Measurements from ENCODE around the gene MRPS31. TPM values are rescaled to one million over a fixed set of nuclear protein-coding genes. Genes with fewer than 3 reads are reported as not detected.

MRPS31 gene
- polyA plus RNA-seq, 1 of the 3 experiments (the other 2 are of a cell fraction) = 13.3 TPM

DNA sequence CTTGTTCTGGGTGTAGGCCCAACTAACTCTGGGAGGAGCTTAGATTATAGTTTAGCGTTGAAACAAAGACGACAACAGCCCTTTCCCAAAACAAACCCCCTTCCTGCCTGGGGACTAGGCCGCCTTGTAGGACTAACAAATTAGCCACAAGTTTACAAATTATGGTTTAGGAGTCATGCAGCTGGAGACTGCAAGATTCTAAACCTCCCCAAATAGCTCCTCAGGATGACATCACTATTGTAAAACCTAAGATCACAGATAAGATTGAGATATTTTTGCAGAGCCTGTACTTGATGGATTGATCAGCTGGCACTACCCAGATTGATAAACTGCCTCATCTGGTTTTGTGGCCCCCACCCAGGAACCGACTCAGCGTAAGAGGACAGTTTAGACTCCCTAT lies 16.1 kb upstream of the MRPS31 start:
- Histone ChIP-seq H3K9ac (no peak overlapping the region), H3K4me2 (no peak overlapping the region), H2AFZ (ENCODE audit: low read depth) (no peak overlapping the region), H3F3A (replicated peaks; ENCODE audit: insufficient read depth) (peaks cover 3% of the 10 kb centered on the region), H3K4me3 (ENCODE audit: low read depth in 2 of 2, low read length in 1 of 2) (no peak overlapping the region), H3K9me2 (no peaks in the 10 kb centered on the region), H3K9me3 (no peaks in the 10 kb centered on the region), H3K4me1 (ENCODE audit: control insufficient read depth in 1 of 2, insufficient read depth in 2 of 2, low read depth in 1 of 2, low read length in 1 of 2) (no peaks in the 10 kb centered on the region; a peak in 1 of 4 replicates), H3K36me3 (replicated peaks in 1 of 2; ENCODE audit: control insufficient read depth in 1 of 2, insufficient read depth in 2 of 2, low read length in 1 of 2) (no peaks in the 10 kb centered on the region), H3K79me2 (ENCODE audit: insufficient read depth) (peaks cover 23% of the 10 kb centered on the region), H3K27ac (ENCODE audit: low read depth in 2 of 2, low read length in 1 of 2) (no peak overlapping the region), H3K27me3 (ENCODE audit: insufficient read depth) (no peaks in the 10 kb centered on the region), H4K20me1 (ENCODE audit: insufficient read depth) (no peaks in the 10 kb centered on the region)
- no peak for DNase-seq
- CTCF ChIA-PET = interaction anchor here (2.5 kb wide), 1 partner anchor 10 kb away, joined by 14 read pairs; no protein-coding TSS in a partner anchor
- POLR2A ChIA-PET = no interaction called here
- WGBS (ENCODE audit: low lambda C conversion rate) = 96% methylated on average over 5 of the region's 5 CpGs
- TF ChIP-seq EZH2phosphoT487 (IDR thresholded peaks at IDR 0.05; ENCODE audit: borderline replicate concordance, low read depth) (no peak), MXI1 (IDR thresholded peaks at IDR 0.05; ENCODE audit: low read depth, low read length) (no peak), CHD2 (IDR thresholded peaks at IDR 0.05; ENCODE audit: low read length, partially characterized antibody) (no peak), FOXJ3 (CRISPR knock-in tag; IDR thresholded peaks at IDR 0.05) (no peak), FOXM1 (IDR thresholded peaks at IDR 0.05; ENCODE audit: low read depth) (no peak), RFX5 (IDR thresholded peaks at IDR 0.05; ENCODE audit: low read length) (no peak)

DNA sequence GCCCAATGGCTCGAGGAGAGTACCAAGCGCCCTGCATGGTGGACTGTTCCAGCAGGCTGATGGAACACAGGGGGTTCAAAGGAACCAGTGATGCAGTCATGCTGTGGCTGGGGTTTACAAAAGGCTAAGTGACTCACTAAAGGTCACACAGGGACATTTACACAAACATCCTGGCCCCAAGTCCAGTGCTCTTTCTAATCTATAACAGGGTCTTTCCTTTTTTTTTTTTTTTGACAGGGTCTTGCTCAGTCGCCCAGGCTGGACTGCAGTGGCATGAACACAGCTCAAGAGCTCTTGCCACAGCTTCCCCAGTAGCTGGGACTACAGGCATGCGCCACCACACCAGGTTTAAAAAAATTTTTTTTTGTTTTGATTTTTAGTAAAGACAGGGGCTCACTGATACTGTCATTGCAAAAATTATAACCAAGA lies 15.6 kb upstream of the MRPS31 start:
- Histone ChIP-seq H2AFZ (ENCODE audit: low read depth) (no peak overlapping the region), H3K4me3 (ENCODE audit: low read depth in 2 of 2, low read length in 1 of 2) (no peak overlapping the region), H3F3A (replicated peaks; ENCODE audit: insufficient read depth) (peaks cover 3% of the 10 kb centered on the region), H3K4me1 (ENCODE audit: control insufficient read depth in 1 of 2, insufficient read depth in 2 of 2, low read depth in 1 of 2, low read length in 1 of 2) (no peaks in the 10 kb centered on the region; a peak in 1 of 4 replicates), H3K27ac (ENCODE audit: low read depth in 2 of 2, low read length in 1 of 2) (no peak overlapping the region), H3K36me3 (replicated peaks in 1 of 2; ENCODE audit: control insufficient read depth in 1 of 2, insufficient read depth in 2 of 2, low read length in 1 of 2) (no peaks in the 10 kb centered on the region), H3K79me2 (ENCODE audit: insufficient read depth) (peaks cover 19% of the 10 kb centered on the region), H3K9me2 (no peaks in the 10 kb centered on the region), H3K9me3 (no peaks in the 10 kb centered on the region), H3K4me2 (no peak overlapping the region), H3K9ac (no peak overlapping the region), H4K20me1 (ENCODE audit: insufficient read depth) (no peaks in the 10 kb centered on the region), H3K27me3 (ENCODE audit: insufficient read depth) (no peaks in the 10 kb centered on the region)
- TF ChIP-seq, protein P1, sequence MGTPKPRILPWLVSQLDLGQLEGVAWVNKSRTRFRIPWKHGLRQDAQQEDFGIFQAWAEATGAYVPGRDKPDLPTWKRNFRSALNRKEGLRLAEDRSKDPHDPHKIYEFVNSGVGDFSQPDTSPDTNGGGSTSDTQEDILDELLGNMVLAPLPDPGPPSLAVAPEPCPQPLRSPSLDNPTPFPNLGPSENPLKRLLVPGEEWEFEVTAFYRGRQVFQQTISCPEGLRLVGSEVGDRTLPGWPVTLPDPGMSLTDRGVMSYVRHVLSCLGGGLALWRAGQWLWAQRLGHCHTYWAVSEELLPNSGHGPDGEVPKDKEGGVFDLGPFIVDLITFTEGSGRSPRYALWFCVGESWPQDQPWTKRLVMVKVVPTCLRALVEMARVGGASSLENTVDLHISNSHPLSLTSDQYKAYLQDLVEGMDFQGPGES (IDR thresholded peaks at IDR 0.05; ENCODE audit: low read depth, low read length) = no peak
- TF ChIP-seq, protein P2, sequence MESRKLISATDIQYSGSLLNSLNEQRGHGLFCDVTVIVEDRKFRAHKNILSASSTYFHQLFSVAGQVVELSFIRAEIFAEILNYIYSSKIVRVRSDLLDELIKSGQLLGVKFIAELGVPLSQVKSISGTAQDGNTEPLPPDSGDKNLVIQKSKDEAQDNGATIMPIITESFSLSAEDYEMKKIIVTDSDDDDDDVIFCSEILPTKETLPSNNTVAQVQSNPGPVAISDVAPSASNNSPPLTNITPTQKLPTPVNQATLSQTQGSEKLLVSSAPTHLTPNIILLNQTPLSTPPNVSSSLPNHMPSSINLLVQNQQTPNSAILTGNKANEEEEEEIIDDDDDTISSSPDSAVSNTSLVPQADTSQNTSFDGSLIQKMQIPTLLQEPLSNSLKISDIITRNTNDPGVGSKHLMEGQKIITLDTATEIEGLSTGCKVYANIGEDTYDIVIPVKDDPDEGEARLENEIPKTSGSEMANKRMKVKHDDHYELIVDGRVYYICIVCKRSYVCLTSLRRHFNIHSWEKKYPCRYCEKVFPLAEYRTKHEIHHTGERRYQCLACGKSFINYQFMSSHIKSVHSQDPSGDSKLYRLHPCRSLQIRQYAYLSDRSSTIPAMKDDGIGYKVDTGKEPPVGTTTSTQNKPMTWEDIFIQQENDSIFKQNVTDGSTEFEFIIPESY (IDR thresholded peaks at IDR 0.05; ENCODE audit: borderline replicate concordance, low read depth) = no peak
- TF ChIP-seq, protein P3, sequence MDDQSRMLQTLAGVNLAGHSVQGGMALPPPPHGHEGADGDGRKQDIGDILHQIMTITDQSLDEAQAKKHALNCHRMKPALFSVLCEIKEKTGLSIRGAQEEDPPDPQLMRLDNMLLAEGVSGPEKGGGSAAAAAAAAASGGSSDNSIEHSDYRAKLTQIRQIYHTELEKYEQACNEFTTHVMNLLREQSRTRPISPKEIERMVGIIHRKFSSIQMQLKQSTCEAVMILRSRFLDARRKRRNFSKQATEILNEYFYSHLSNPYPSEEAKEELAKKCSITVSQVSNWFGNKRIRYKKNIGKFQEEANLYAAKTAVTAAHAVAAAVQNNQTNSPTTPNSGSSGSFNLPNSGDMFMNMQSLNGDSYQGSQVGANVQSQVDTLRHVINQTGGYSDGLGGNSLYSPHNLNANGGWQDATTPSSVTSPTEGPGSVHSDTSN (IDR thresholded peaks at IDR 0.05) = no peak
- TF ChIP-seq SMC3 (IDR thresholded peaks at IDR 0.05; ENCODE audit: low read depth, low read length) = no peak
- CTCF ChIA-PET = interaction anchor here (2.5 kb wide), 1 partner anchor 9 kb away, joined by 14 read pairs; no protein-coding TSS in a partner anchor
- no peak for DNase-seq
- WGBS (ENCODE audit: low lambda C conversion rate) = 94% methylated on average over 4 of the region's 4 CpGs
- POLR2A ChIA-PET = no interaction called here
